ENCODE measurements around the gene TMCO6.

Gene TMCO6

GRCh38 chr5:140694276-140694675 is 55.0 kb downstream of the TMCO6 start:
- H3K27ac ChIP-seq (ENCODE audit: insufficient read depth, low read length, poor library complexity, severe bottlenecking) = no peak overlapping the region
- no peaks in the 10 kb centered on the region for H3K9me3 ChIP-seq (ENCODE audit: control insufficient read depth, low read length)
- peaks cover 54% of the 10 kb centered on the region for H3K36me3 ChIP-seq (ENCODE audit: control insufficient read depth, insufficient read depth, low read length)
- no peaks in the 10 kb centered on the region for H3K27me3 ChIP-seq (replicated peaks; ENCODE audit: control insufficient read depth, insufficient read depth, low read length, poor library complexity, severe bottlenecking)
- DNase-seq = no peak
- H3K4me3 ChIP-seq (ENCODE audit: insufficient read depth, low read depth, low read length, poor library complexity, severe bottlenecking) = no peak overlapping the region
- peaks cover 6% of the 10 kb centered on the region for H3K4me1 ChIP-seq (ENCODE audit: control insufficient read depth, insufficient read depth, low read length, poor library complexity, severe bottlenecking)
